Natural killer cell treated with Interleukin-12 subunit alpha and Interleukin-12 subunit beta and Interleukin-15 and Interleukin-18, amount 100 ng/mL, for 72 hours (primary cell): ENCODE data around the gene SGTB. TPM values are rescaled to one million over a fixed set of nuclear protein-coding genes. Genes with fewer than 3 reads are reported as not detected.
A peak's percentile ranks its signal among the peaks of the same experiment; 100 is the strongest.

Experiments
- ATAC-seq, 2 donors: fragments of 150-1000 bp; cut with Tn5 transposase in 1 of 2; sonication (Bioruptor Pico), chemical (Tn5 transposase) in 1 of 2; 2 replicates each; pipeline ENCODE4 v1.10.0; 2021
- DNase-seq: peaks from one replicate; pipeline ENCODE4 v3.0.0; 2022; ENCODE audit warnings: low spot score
- H3K27ac Mint-ChIP-seq, 2 donors: 1 replicate in 1 of 2; 2 replicates in 1 of 2; pipeline ENCODE4 v1.8.0; 2022; ENCODE audit warnings: mixed read lengths in 2 of 2, mild to moderate bottlenecking in 1 of 2, moderate library complexity in 1 of 2
- H3K27me3 Mint-ChIP-seq, 2 donors: 1 replicate in 1 of 2; 2 replicates in 1 of 2; pipeline ENCODE4 v1.8.0; 2022; ENCODE audit warnings: mixed read lengths in 2 of 2
- H3K36me3 Mint-ChIP-seq: one replicate; pipeline ENCODE4 v1.8.0; 2022; ENCODE audit warnings: mixed read lengths
- H3K4me1 Mint-ChIP-seq, 2 donors: 1 replicate in 1 of 2; 2 replicates in 1 of 2; pipeline ENCODE4 v1.8.0; 2022; ENCODE audit warnings: low read depth in 2 of 2, mixed read lengths in 2 of 2, mild to moderate bottlenecking in 1 of 2
- H3K4me3 Mint-ChIP-seq: one replicate; pipeline ENCODE4 v1.8.0; 2022; ENCODE audit warnings: mixed read lengths
- H3K9me3 Mint-ChIP-seq: 2 replicates; pipeline ENCODE4 v1.8.0; 2022; ENCODE audit warnings: mixed read lengths
- total RNA-seq, 2 donors: library from RNA; stranded (reverse); gene quantifications; one replicate each; pipeline ENCODE4 v1.2.3, GENCODE V29; 2022

Gene SGTB
- total RNA-seq, 2 donors from 2014 or later = 4.1 to 10.1 TPM

DNA sequence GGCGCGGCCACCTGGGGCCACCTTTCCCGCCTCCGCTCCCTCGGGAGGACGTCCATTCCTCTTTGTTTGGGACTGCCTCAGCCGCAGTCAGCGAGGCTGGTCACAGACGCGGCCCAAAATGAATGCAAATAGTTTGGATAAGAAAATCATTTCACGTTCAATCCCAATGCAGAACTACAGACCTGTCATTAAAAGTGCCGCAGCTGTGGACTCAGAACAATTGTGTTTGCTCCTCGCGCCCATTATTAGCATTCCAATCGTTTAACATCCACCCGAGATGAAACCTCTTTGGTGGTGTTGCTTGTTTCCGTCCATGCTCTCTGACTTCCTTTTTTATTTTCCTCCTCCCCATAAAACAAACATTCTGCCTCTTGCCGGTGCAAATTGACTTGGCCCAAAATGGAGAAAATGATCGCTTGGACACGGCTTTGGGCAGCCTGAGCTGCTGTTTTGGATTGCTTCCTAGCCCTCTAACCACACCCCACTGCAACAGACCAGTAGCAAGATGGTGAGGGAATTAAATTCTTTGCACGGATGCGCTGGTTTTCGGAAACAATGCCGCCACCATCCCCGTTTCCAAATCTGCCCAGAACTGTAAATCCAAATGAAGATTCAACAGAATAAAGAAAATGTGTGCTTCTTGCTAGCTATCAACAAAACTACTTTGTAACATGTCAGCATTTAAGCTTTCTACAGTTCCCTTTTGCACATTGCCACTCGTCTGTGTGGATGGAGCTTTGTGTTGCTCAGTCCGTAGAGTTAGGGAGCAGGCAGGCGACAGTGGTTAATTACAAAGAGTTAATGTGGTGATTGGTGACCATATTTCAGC lies 880 bp upstream of the SGTB start:
- no peak for DNase-seq
- Mint-ChIP-seq H3K4me3 (peak overlapping the region; percentile 95), H3K27me3 (peaks cover 7 to 9% of the 10 kb centered on the region in 2 donors), H3K27ac (peak overlapping the region; percentile 69 to 80), H3K4me1 (peaks cover 14 to 15% of the 10 kb centered on the region in 2 donors), H3K9me3 (no peaks in the 10 kb centered on the region), H3K36me3 (no peaks in the 10 kb centered on the region)
- ATAC-seq = no peak

DNA sequence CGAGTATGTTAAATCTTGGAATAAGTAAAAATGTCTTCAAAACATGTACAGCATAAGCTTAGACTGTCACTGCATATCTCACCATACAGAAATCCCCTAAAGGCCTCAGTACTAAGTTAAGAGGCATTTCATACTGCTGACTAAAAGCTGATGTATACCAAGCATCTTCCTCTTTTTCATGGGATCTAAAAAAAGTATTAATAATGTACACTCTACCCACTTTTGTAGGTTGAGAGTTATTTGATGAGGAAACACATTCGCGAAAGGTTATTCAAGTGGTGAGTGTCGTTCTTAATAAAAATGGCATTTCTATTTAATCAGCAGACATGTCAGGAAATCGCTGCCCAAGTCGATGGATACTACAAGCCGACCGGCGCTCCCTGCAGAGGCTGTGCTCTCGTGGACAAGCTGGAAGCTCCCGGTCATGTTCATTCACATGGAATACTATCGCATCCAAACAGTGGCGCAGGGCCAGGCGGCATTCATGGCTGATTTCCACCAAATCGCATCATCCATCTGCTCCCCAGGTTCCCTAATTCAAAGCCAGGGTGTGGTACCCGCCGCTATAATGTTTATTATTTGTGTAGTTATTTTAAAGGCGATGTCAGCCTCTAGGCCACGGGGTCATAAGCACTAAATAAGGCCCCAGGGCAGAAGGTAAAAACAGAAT lies 724 bp downstream of the SGTB start:
- Mint-ChIP-seq H3K27me3 (peaks cover 7 to 9% of the 10 kb centered on the region in 2 donors), H3K36me3 (no peaks in the 10 kb centered on the region), H3K27ac (peak overlapping the region; percentile 24 to 32), H3K4me3 (peak overlapping the region; percentile 95), H3K4me1 (peaks cover 14 to 15% of the 10 kb centered on the region in 2 donors), H3K9me3 (no peaks in the 10 kb centered on the region)
- no peak for ATAC-seq
- no peak for DNase-seq

DNA sequence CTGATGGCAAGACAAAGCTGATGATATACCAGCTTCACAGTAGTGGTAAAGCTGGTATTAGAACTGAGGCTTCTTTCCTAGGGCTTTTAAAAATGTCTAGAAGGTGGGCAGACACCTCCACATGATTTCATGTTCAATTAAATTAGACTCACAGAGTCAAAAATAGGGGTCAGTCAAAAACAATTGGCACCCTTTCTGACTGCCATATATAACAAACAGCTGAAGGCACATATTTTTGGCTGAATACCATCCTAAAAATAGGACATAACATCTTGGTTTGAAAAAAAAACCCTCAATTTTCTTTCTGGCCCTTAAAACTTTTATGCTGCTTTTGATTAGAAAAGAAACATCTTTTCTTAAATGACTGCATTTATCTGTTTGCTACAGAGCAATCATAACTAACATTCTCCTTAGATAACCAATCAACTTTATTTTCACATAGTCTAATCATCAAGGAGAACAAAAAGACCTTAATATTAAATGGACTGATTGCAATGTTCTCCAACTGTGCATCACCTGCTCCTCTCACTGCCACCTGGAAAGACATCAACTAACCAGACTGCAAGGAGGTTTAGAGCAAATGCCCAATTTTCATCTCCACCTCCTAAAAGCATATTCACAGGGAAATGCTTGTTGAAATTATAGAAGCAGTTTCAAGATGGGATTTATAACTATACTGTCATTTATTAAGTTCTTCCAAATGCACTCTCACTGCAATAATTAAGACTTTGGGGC lies 3.2 kb downstream of the SGTB start:
- Mint-ChIP-seq H3K27me3 (peaks cover 7 to 9% of the 10 kb centered on the region in 2 donors), H3K9me3 (no peaks in the 10 kb centered on the region), H3K27ac (peak overlapping the region in 1 of 2 donors; percentile 20), H3K36me3 (peaks cover 5% of the 10 kb centered on the region), H3K4me3 (no peak overlapping the region), H3K4me1 (peaks cover 12 to 15% of the 10 kb centered on the region in 2 donors)
- DNase-seq = no peak
- ATAC-seq = no peak

DNA sequence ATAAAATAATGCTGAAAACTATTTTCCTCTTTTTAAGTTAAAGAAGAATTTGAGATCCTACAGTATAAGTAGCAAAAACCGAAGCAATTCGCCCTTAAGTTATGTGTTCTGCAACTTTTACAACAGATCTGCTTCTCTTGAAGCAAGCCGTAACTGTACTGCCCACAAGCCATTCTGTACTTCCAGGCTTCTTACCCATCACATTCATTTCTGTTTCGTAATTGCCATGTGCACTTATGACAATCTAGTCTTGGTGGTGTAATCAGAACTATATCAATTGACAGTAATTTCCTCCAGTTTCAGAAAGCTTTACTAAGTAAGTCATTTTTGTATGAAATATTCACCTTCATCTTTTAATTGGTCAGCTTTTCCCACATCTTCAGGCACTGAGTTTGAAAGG lies 13.8 kb downstream of the SGTB start:
- no peaks in the 10 kb centered on the region for H3K9me3 Mint-ChIP-seq
- H3K4me1 Mint-ChIP-seq = no peaks in the 10 kb centered on the region
- no peak overlapping the region for H3K27ac Mint-ChIP-seq
- H3K27me3 Mint-ChIP-seq = no peaks in the 10 kb centered on the region
- no peaks in the 10 kb centered on the region for H3K36me3 Mint-ChIP-seq
- no peak overlapping the region for H3K4me3 Mint-ChIP-seq
- no peak for ATAC-seq
- no peak for DNase-seq

DNA sequence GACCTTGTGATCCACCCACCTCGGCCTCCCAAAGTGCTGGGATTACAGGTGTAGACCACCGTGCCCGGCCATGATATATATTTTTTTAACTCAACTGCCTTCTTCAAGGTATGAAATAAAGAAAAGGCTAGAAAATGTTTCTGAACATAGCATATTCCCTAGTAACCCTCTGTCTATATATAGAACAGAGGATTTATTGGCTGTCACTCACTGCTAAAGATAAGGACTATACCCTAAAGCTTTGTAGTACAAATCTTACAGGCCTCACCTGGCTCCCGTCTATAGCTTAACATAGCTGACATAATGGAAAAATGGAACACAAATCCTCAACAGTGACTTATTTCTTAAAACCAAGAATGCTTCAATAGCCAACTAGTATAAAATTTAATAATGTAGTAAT lies 14.2 kb downstream of the SGTB start:
- DNase-seq (no peak), ATAC-seq (no peak)
- H3K27me3 Mint-ChIP-seq = no peaks in the 10 kb centered on the region
- H3K9me3 Mint-ChIP-seq = no peaks in the 10 kb centered on the region
- H3K27ac Mint-ChIP-seq = no peak overlapping the region
- H3K4me3 Mint-ChIP-seq = no peak overlapping the region
- no peaks in the 10 kb centered on the region for H3K36me3 Mint-ChIP-seq
- H3K4me1 Mint-ChIP-seq = no peaks in the 10 kb centered on the region

DNA sequence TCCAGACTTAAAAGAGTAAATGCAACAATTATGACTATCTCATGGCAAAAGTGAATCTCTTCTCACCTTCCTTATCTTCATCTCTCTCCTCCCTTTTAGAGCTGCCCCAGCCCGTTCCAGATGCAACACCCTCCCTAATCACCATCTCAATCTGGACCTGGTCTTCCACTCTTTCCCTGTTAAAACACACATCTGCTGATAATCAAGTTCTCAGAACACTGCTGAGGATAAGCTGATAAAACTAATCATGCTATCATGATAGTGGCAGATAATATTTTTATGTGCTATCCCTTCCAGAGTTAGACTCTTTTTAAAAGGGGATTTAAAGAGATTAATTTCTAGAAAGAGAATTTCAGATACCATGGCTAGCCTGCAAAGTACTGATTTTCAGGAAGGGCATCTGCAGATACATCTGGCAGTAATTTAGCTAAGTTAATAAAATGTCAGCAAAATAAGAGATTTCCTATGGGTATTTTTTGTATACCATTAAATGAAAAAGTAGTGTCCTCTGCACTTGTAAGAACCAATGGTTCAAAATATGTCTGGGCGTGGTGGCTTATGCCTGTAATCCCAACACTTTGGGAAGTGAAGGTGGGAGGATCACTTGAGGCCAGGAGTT lies 17.2 kb downstream of the SGTB start:
- DNase-seq = no peak
- no peaks in the 10 kb centered on the region for H3K4me1 Mint-ChIP-seq
- no peak overlapping the region for H3K27ac Mint-ChIP-seq
- no peaks in the 10 kb centered on the region for H3K9me3 Mint-ChIP-seq
- no peak overlapping the region for H3K4me3 Mint-ChIP-seq
- H3K27me3 Mint-ChIP-seq = no peaks in the 10 kb centered on the region
- no peak for ATAC-seq
- no peaks in the 10 kb centered on the region for H3K36me3 Mint-ChIP-seq

DNA sequence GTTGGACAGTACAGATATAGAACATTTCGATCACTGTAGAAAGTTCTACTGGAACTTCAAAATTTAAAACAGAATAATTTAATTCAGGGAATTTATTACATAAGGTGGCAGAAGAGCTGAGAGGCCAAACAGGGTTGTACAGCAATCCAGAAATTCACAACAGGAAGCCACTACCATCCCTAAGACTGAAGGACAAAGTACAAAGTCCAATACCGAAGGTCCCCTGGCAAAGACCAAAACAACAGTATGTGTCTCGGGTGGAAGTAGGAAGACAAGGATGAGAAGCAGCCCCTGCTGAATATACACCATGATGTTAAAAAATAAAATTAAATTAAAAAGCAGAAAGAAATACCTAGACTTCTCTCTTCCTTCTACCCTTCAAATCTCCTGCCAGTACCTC lies 19.9 kb downstream of the SGTB start:
- H3K27ac Mint-ChIP-seq = no peak overlapping the region
- no peaks in the 10 kb centered on the region for H3K4me1 Mint-ChIP-seq
- DNase-seq (no peak), ATAC-seq (no peak)
- H3K27me3 Mint-ChIP-seq = no peaks in the 10 kb centered on the region
- H3K9me3 Mint-ChIP-seq = no peaks in the 10 kb centered on the region
- H3K36me3 Mint-ChIP-seq = peaks cover 7% of the 10 kb centered on the region
- no peak overlapping the region for H3K4me3 Mint-ChIP-seq

DNA sequence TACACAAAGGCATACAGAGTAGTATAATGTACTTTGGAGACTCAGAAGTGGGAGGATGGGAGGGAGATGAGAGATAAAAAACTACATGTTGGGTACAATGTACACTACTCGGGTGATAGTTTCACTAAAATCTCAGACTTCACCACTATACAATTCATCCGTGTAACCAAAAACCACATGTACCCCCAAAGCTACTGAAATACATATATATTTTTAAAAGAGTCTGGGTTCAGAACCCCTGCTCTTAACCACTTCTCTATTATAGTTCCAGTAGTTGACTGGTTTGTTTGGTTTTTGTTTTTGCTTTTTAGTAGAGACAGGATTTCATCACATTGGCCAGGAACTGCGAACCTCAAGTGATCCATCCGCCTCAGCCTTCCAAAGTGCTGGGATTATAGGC lies 22.6 kb downstream of the SGTB start:
- DNase-seq (no peak), ATAC-seq (no peak)
- no peaks in the 10 kb centered on the region for H3K4me1 Mint-ChIP-seq
- H3K27me3 Mint-ChIP-seq = no peaks in the 10 kb centered on the region
- H3K27ac Mint-ChIP-seq = no peak overlapping the region
- no peaks in the 10 kb centered on the region for H3K9me3 Mint-ChIP-seq
- no peak overlapping the region for H3K4me3 Mint-ChIP-seq
- peaks cover 7% of the 10 kb centered on the region for H3K36me3 Mint-ChIP-seq

DNA sequence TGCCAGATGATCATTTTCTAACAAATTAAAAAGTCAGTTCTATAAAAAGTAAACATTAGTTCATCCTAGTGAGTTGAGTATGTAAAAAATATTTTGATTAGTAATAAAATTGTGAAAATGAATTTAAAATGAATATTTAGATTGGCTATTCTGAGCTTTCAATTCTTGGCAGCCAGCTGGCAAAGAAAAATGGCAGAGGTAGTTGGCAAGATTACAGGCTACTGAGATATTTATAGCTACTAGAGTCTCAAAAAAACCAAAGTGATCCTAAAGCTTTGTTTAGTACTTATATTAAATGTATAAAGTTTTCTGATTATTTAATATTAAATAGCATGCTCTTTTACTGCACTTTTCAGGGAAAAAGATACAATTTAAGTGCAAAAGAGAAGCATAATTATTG lies 25.0 kb downstream of the SGTB start:
- Mint-ChIP-seq H3K27me3 (no peaks in the 10 kb centered on the region), H3K9me3 (no peaks in the 10 kb centered on the region), H3K27ac (no peak overlapping the region), H3K4me1 (no peaks in the 10 kb centered on the region), H3K4me3 (no peak overlapping the region), H3K36me3 (peaks cover 7% of the 10 kb centered on the region)
- ATAC-seq (no peak), DNase-seq (no peak)

DNA sequence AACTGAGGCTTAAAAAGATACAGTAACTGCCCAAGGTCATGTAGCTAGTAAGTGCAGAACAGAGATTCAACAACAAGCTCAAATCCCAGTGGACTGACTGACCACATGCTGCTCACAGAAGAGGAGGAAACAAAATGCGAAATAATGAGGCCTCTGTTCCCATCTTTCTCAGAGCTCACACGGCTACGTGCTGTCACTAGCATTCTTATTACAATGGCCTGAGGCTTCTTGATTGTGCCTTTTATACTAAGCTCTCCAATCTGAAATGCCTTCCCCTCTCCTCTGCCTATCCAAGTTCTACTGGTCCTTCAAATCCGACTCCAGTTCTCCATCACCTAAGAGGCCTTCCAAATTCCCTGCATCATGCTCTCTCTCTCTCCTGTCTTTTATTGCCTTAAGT lies 26.0 kb downstream of the SGTB start:
- no peaks in the 10 kb centered on the region for H3K27me3 Mint-ChIP-seq
- DNase-seq (no peak), ATAC-seq (no peak)
- peaks cover 9% of the 10 kb centered on the region for H3K36me3 Mint-ChIP-seq
- no peak overlapping the region for H3K27ac Mint-ChIP-seq
- no peaks in the 10 kb centered on the region for H3K4me1 Mint-ChIP-seq
- no peaks in the 10 kb centered on the region for H3K9me3 Mint-ChIP-seq
- no peak overlapping the region for H3K4me3 Mint-ChIP-seq

DNA sequence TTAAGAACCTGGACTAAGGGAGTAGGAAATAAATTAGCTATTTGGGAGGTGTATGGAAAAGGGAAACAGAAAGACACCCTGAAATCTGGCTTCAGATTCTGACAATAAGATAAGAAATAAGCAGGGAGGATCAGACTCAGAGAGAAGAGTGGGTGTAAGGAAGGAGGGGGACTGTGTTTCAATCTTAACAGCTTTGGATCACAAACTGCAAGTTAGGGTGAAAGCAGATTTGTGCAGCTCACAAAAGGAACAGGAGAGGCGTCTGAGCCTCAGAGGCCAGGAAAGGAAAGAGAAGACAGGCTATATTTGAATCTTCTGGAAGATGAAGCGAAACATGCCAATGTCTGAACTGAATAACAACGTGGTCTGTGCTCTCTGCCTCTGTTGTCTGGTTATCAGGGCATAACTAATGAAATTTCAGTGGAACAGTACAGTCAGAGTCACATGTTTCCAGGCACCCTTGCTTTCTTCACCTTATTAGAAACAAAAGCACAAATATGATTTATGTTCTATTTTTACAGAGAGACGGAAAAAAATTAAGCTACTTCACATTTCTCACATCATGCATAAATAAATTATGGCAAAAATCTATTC lies 26.6 kb downstream of the SGTB start:
- no peak overlapping the region for H3K27ac Mint-ChIP-seq
- no peaks in the 10 kb centered on the region for H3K4me1 Mint-ChIP-seq
- no peak overlapping the region for H3K4me3 Mint-ChIP-seq
- H3K27me3 Mint-ChIP-seq = no peaks in the 10 kb centered on the region
- no peak for ATAC-seq
- H3K9me3 Mint-ChIP-seq = no peaks in the 10 kb centered on the region
- peaks cover 12% of the 10 kb centered on the region for H3K36me3 Mint-ChIP-seq
- no peak for DNase-seq

DNA sequence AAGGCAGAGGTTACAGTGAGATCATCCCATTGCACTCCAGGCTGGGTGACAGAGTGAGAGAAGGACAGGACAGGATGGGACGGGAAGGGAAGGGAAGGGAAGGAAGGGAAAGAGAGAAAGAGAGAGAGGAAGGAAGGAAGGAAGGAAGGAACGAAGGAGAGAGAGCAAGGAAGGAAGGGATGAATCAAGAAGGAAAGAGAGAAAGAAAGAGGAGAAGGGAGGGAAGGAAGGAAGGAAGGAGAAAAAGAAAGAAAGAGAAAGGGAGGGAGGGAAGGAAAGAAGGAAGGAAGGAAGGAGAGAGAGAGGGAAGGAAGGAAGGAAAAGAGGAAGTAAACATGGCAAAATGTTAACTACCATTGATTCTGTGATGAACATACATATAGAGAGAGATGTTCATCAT lies 28.8 kb downstream of the SGTB start:
- no peaks in the 10 kb centered on the region for H3K9me3 Mint-ChIP-seq
- H3K4me1 Mint-ChIP-seq = no peaks in the 10 kb centered on the region
- H3K27me3 Mint-ChIP-seq = no peaks in the 10 kb centered on the region
- DNase-seq = no peak
- peaks cover 7% of the 10 kb centered on the region for H3K36me3 Mint-ChIP-seq
- H3K27ac Mint-ChIP-seq = no peak overlapping the region
- ATAC-seq = no peak
- no peak overlapping the region for H3K4me3 Mint-ChIP-seq

DNA sequence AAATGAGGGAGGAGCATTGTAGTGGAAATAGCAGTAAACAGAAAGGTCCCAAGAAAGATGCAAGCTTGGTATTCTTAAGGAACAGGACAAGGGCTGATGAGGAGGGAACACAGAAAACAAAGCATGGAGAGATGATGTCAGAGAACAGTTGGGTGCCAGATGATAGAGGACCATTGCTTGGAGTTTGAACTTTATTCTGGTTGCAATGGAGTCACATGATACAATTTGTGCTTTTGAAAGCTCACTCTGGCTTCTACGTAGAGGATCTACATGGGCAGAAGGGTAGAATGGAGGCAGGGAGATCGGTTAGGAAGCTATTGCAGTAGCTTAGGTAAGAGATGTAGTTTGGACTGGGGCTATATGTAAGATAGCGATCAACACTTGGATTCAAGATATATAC lies 39.8 kb downstream of the SGTB start:
- no peak for DNase-seq
- ATAC-seq = no peak
- H3K4me3 Mint-ChIP-seq = no peak overlapping the region
- no peak overlapping the region for H3K27ac Mint-ChIP-seq
- peaks cover 11% of the 10 kb centered on the region for H3K36me3 Mint-ChIP-seq
- no peaks in the 10 kb centered on the region for H3K27me3 Mint-ChIP-seq
- H3K4me1 Mint-ChIP-seq = peaks cover 0 to 3% of the 10 kb centered on the region in 2 donors
- no peaks in the 10 kb centered on the region for H3K9me3 Mint-ChIP-seq
